ENCODE data around the gene ABHD12.

- TF ChIP-seq EZH2 (IDR thresholded peaks at IDR 0.05; ENCODE audit: borderline replicate concordance) (no peak), EZH2phosphoT487 (IDR thresholded peaks at IDR 0.05; ENCODE audit: low read depth, severe bottlenecking, unreplicated experiment) (no peak)
- TF ChIP-seq, protein P1, sequence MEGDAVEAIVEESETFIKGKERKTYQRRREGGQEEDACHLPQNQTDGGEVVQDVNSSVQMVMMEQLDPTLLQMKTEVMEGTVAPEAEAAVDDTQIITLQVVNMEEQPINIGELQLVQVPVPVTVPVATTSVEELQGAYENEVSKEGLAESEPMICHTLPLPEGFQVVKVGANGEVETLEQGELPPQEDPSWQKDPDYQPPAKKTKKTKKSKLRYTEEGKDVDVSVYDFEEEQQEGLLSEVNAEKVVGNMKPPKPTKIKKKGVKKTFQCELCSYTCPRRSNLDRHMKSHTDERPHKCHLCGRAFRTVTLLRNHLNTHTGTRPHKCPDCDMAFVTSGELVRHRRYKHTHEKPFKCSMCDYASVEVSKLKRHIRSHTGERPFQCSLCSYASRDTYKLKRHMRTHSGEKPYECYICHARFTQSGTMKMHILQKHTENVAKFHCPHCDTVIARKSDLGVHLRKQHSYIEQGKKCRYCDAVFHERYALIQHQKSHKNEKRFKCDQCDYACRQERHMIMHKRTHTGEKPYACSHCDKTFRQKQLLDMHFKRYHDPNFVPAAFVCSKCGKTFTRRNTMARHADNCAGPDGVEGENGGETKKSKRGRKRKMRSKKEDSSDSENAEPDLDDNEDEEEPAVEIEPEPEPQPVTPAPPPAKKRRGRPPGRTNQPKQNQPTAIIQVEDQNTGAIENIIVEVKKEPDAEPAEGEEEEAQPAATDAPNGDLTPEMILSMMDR (IDR thresholded peaks at IDR 0.05; ENCODE audit: poor library complexity), result no peak
Observed at GRCh38 chr20:25279403-25279802, 111.2 kb downstream of the ABHD12 start.
